ENCODE data around the gene SLN.
A peak's percentile ranks its signal among the peaks of the same experiment; 100 is the strongest.

The SLN gene

DNA sequence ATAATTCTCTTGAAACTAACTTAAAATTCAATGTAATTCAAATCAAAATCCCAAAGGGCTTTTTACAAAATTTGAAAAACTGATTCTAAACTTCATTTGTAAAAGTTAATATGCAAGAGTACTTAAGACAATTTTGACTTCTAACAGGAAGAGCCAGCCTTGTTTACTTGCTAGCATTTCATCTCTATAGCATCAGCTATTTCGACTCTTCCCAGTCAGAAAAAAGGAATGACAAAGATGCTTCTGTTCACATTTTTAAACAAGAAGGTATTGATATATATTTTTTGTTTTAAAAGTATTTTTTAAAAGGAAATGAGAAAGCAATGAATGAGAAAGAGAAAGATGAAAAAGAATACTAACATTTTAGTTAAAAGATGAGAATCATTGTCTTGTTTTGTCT lies 16.4 kb downstream of the SLN start:
- Histone ChIP-seq H3K4me1 (ENCODE audit: control insufficient read depth in 2 of 2, insufficient read depth in 1 of 2, low read depth in 1 of 2, low read length in 2 of 2) (no peaks in the 10 kb centered on the region), H2BK12ac (ENCODE audit: low read length) (no peak overlapping the region), H3K14ac (ENCODE audit: low read length) (no peak overlapping the region), H3K4ac (ENCODE audit: low read length) (no peak overlapping the region), H2AK5ac (ENCODE audit: low read depth, low read length) (no peak overlapping the region), H2BK5ac (ENCODE audit: low read length) (no peak overlapping the region), H3K23ac (ENCODE audit: low read depth, low read length, poor library complexity) (no peak overlapping the region), H3K27me3 (ENCODE audit: control insufficient read depth in 3 of 3, insufficient read depth in 3 of 3, low read depth in 1 of 3, low read length in 3 of 3) (peaks cover 0 to 5% (median 0%) of the 10 kb centered on the region in 3 experiments), H3K4me3 (ENCODE audit: low read length in 2 of 2) (no peak overlapping the region), H3K18ac (ENCODE audit: low read length) (no peak overlapping the region), H4K8ac (ENCODE audit: low read depth, low read length) (no peak overlapping the region), H3K9ac (ENCODE audit: low read depth, low read length, poor library complexity) (no peak overlapping the region), H2BK120ac (ENCODE audit: low read depth, low read length) (no peak overlapping the region), H2AFZ (ENCODE audit: low read length) (no peak overlapping the region), H3K9me3 (replicated peaks in 1 of 2; ENCODE audit: control insufficient read depth in 2 of 2, insufficient read depth in 1 of 2, low read depth in 1 of 2, low read length in 2 of 2) (no peaks in the 10 kb centered on the region), H3K36me3 (replicated peaks in 1 of 2; ENCODE audit: control insufficient read depth in 2 of 2, insufficient read depth in 2 of 2, low read length in 2 of 2) (no peaks in the 10 kb centered on the region), H2BK15ac (ENCODE audit: low read length) (no peak overlapping the region), H3K4me2 (ENCODE audit: insufficient read depth, low read length, poor library complexity, severe bottlenecking) (no peak overlapping the region), H4K91ac (ENCODE audit: low read depth, low read length, poor library complexity) (no peak overlapping the region), H3K79me1 (ENCODE audit: low read depth, low read length) (no peaks in the 10 kb centered on the region), H3K27ac (replicated peaks; ENCODE audit: low read length) (no peak overlapping the region)
- DNase-seq (ENCODE audit: low spot score): no peak
- WGBS, 2 donors (ENCODE audit: extremely low coverage in 2 of 2, insufficient read length in 2 of 2, insufficient replicate concordance in 1 of 2): no CpG with 5 or more reads among the region's 1 CpG

DNA sequence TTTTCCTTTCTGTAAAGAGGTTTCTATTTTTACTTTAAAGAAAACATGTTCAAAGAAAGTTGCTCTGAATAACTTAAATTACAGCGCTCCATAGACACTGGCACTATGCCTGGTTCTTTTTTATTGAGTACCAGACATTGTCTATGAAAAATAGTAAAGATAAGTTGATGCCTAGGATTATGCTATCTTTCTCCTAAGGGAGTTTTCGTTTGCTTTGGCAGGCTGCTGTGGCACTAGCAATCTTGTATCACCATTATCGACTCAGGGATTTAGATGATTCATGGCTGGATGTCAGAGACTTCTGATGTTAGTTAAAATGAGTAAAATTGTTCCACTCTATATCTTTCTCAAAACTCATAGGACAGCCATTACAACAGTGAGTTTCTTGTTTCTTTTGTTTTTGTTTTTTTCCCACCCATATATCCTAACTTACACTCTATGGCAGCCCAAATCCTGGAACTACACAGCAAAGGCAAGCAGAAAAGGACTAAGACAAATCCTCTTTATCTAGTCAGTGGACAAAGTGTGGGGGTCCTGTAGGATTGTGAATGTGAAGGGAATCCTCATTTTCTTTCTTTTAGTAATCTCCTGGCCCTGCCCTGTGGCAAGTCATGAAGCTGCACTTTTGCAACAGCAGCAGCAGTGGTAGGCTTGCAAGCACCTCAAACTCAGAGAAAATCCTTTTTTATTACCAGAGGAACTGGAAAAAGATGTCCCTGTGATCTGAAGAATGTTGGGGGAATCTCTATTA lies 20.7 kb downstream of the SLN start:
- Histone ChIP-seq H3K27ac (replicated peaks; ENCODE audit: low read length) (no peak overlapping the region), H2AK5ac (ENCODE audit: low read depth, low read length) (no peak overlapping the region), H3K14ac (ENCODE audit: low read length) (no peak overlapping the region), H3K4me3 (ENCODE audit: low read length in 2 of 2) (no peak overlapping the region), H4K91ac (ENCODE audit: low read depth, low read length, poor library complexity) (no peak overlapping the region), H3K18ac (ENCODE audit: low read length) (no peak overlapping the region), H3K4ac (ENCODE audit: low read length) (no peak overlapping the region), H3K4me1 (ENCODE audit: control insufficient read depth in 2 of 2, insufficient read depth in 1 of 2, low read depth in 1 of 2, low read length in 2 of 2) (no peaks in the 10 kb centered on the region), H2AFZ (ENCODE audit: low read length) (peak overlapping the region; percentile 61), H3K9ac (ENCODE audit: low read depth, low read length, poor library complexity) (no peak overlapping the region), H2BK15ac (ENCODE audit: low read length) (no peak overlapping the region), H2BK12ac (ENCODE audit: low read length) (no peak overlapping the region), H3K27me3 (ENCODE audit: control insufficient read depth in 3 of 3, insufficient read depth in 3 of 3, low read depth in 1 of 3, low read length in 3 of 3) (no peaks in the 10 kb centered on the region), H3K36me3 (replicated peaks in 1 of 2; ENCODE audit: control insufficient read depth in 2 of 2, insufficient read depth in 2 of 2, low read length in 2 of 2) (no peaks in the 10 kb centered on the region), H3K4me2 (ENCODE audit: insufficient read depth, low read length, poor library complexity, severe bottlenecking) (no peak overlapping the region), H3K9me3 (replicated peaks in 1 of 2; ENCODE audit: control insufficient read depth in 2 of 2, insufficient read depth in 1 of 2, low read depth in 1 of 2, low read length in 2 of 2) (no peaks in the 10 kb centered on the region), H3K79me1 (ENCODE audit: low read depth, low read length) (no peaks in the 10 kb centered on the region), H2BK120ac (ENCODE audit: low read depth, low read length) (no peak overlapping the region), H2BK5ac (ENCODE audit: low read length) (no peak overlapping the region), H4K8ac (ENCODE audit: low read depth, low read length) (no peak overlapping the region), H3K23ac (ENCODE audit: low read depth, low read length, poor library complexity) (no peak overlapping the region)
- no peak for DNase-seq (ENCODE audit: low spot score)
- WGBS, 2 donors (ENCODE audit: extremely low coverage in 2 of 2, insufficient read length in 2 of 2, insufficient replicate concordance in 1 of 2): no CpG with 5 or more reads among the region's 3 CpGs

DNA sequence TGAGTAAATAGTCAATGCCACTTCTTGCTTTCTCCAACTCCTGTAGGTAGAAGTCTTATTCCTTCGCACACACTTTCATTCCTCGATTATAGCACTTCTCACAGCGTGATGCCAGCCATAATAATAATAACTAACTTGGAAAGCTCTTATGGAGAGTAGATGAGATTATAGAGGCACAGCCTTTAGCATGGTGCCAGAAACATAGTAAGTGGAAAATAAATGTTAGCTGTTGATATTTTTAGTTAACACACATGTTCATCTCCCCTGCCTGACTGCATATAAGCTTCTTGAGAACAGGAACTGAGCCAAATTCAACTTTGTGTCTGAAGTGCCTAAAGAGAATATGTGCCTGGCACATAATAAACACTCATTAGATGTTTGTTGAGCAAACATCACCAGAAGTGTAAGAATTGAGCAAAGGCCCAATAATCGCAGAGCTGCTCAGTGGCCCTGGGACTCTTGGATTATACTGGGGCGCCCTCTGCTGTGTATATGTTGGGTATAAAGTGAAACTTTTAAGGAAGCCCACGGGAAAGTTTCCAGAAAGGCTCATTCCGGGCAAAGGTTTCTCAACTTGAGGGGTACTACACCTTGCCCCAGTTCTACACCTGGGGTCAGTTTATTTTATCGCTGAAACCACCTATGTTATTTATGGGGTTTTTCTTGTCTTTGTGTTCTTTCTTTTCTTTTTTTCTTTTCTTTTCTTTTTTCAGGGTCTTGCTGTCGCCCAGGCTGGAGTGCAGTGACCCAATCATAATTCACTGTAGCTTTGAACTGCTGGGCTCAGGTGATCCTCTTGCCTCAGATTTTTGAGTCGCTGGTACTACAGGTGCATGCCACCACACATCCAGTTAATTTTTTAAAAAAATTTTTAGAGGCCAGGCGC lies 22.3 kb downstream of the SLN start:
- Histone ChIP-seq H2BK5ac (ENCODE audit: low read length) (no peak overlapping the region), H2AK5ac (ENCODE audit: low read depth, low read length) (no peak overlapping the region), H3K27me3 (ENCODE audit: control insufficient read depth in 3 of 3, insufficient read depth in 3 of 3, low read depth in 1 of 3, low read length in 3 of 3) (no peaks in the 10 kb centered on the region), H2BK12ac (ENCODE audit: low read length) (no peak overlapping the region), H3K14ac (ENCODE audit: low read length) (no peak overlapping the region), H3K27ac (replicated peaks; ENCODE audit: low read length) (no peak overlapping the region), H4K91ac (ENCODE audit: low read depth, low read length, poor library complexity) (no peak overlapping the region), H3K4me1 (ENCODE audit: control insufficient read depth in 2 of 2, insufficient read depth in 1 of 2, low read depth in 1 of 2, low read length in 2 of 2) (no peaks in the 10 kb centered on the region), H3K36me3 (replicated peaks in 1 of 2; ENCODE audit: control insufficient read depth in 2 of 2, insufficient read depth in 2 of 2, low read length in 2 of 2) (no peaks in the 10 kb centered on the region), H3K9ac (ENCODE audit: low read depth, low read length, poor library complexity) (no peak overlapping the region), H4K8ac (ENCODE audit: low read depth, low read length) (no peak overlapping the region), H3K9me3 (replicated peaks in 1 of 2; ENCODE audit: control insufficient read depth in 2 of 2, insufficient read depth in 1 of 2, low read depth in 1 of 2, low read length in 2 of 2) (no peaks in the 10 kb centered on the region), H3K4ac (ENCODE audit: low read length) (no peak overlapping the region), H3K4me3 (ENCODE audit: low read length in 2 of 2) (no peak overlapping the region), H2AFZ (ENCODE audit: low read length) (peak overlapping the region; percentile 21), H2BK120ac (ENCODE audit: low read depth, low read length) (no peak overlapping the region), H3K79me1 (ENCODE audit: low read depth, low read length) (no peaks in the 10 kb centered on the region), H3K23ac (ENCODE audit: low read depth, low read length, poor library complexity) (no peak overlapping the region), H3K18ac (ENCODE audit: low read length) (no peak overlapping the region), H2BK15ac (ENCODE audit: low read length) (no peak overlapping the region), H3K4me2 (ENCODE audit: insufficient read depth, low read length, poor library complexity, severe bottlenecking) (no peak overlapping the region)
- peak; percentile 57 for DNase-seq (ENCODE audit: low spot score)
- WGBS, 2 donors (ENCODE audit: extremely low coverage in 2 of 2, insufficient read length in 2 of 2, insufficient replicate concordance in 1 of 2): no CpG with 5 or more reads among the region's 11 CpGs

DNA sequence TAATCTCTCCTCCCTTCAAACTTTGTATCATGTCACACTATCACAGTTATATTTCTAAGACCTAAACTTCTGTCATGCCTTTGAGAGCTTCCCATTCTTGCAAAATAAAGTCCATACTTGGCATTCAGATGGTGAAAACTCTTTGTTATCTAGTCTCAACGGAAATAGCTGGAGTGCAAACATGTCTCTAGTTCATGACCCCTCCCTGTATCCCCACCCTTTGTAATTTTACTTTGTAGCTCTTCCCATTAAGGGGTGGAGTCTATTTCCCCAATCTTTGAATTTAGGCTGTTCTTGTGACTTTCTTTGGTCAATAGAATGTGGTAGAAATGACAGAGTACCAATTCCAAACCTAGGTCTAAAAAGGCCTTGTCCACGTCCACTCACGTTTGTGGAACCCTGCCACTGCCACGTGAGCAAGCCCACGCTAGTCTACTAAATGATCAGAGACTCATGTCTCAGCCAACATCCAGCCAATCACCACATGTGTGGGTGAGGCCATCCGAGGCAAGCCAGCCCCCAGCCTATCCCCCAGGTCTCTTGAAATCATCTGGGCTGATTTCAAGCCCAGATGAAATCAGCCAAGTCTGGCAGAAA lies 23.4 kb downstream of the SLN start:
- H3K4ac ChIP-seq (ENCODE audit: low read length): no peak overlapping the region
- H3K14ac ChIP-seq (ENCODE audit: low read length): no peak overlapping the region
- DNase-seq (ENCODE audit: low spot score): no peak
- no peak overlapping the region for H2BK15ac ChIP-seq (ENCODE audit: low read length)
- H3K9me3 ChIP-seq (replicated peaks in 1 of 2; ENCODE audit: control insufficient read depth in 2 of 2, insufficient read depth in 1 of 2, low read depth in 1 of 2, low read length in 2 of 2): no peaks in the 10 kb centered on the region
- no peak overlapping the region for H3K27ac ChIP-seq (replicated peaks; ENCODE audit: low read length)
- H2AK5ac ChIP-seq (ENCODE audit: low read depth, low read length): no peak overlapping the region
- no peak overlapping the region for H2BK5ac ChIP-seq (ENCODE audit: low read length)
- H2BK120ac ChIP-seq (ENCODE audit: low read depth, low read length): no peak overlapping the region
- H2AFZ ChIP-seq (ENCODE audit: low read length): no peak overlapping the region
- H3K23ac ChIP-seq (ENCODE audit: low read depth, low read length, poor library complexity): no peak overlapping the region
- no peak overlapping the region for H4K8ac ChIP-seq (ENCODE audit: low read depth, low read length)
- H3K36me3 ChIP-seq (replicated peaks in 1 of 2; ENCODE audit: control insufficient read depth in 2 of 2, insufficient read depth in 2 of 2, low read length in 2 of 2): no peaks in the 10 kb centered on the region
- H3K9ac ChIP-seq (ENCODE audit: low read depth, low read length, poor library complexity): no peak overlapping the region
- H3K18ac ChIP-seq (ENCODE audit: low read length): no peak overlapping the region
- WGBS, 2 donors (ENCODE audit: extremely low coverage in 2 of 2, insufficient read length in 2 of 2, insufficient replicate concordance in 1 of 2): no CpG with 5 or more reads among the region's 6 CpGs
- no peaks in the 10 kb centered on the region for H3K27me3 ChIP-seq (ENCODE audit: control insufficient read depth in 3 of 3, insufficient read depth in 3 of 3, low read depth in 1 of 3, low read length in 3 of 3)
- no peak overlapping the region for H3K4me2 ChIP-seq (ENCODE audit: insufficient read depth, low read length, poor library complexity, severe bottlenecking)
- no peaks in the 10 kb centered on the region for H3K79me1 ChIP-seq (ENCODE audit: low read depth, low read length)
- no peak overlapping the region for H2BK12ac ChIP-seq (ENCODE audit: low read length)
- H3K4me1 ChIP-seq (ENCODE audit: control insufficient read depth in 2 of 2, insufficient read depth in 1 of 2, low read depth in 1 of 2, low read length in 2 of 2): no peaks in the 10 kb centered on the region
- H3K4me3 ChIP-seq (ENCODE audit: low read length in 2 of 2): no peak overlapping the region
- H4K91ac ChIP-seq (ENCODE audit: low read depth, low read length, poor library complexity): no peak overlapping the region
